ENCODE results near the gene S100A12.

The S100A12 gene

DNA sequence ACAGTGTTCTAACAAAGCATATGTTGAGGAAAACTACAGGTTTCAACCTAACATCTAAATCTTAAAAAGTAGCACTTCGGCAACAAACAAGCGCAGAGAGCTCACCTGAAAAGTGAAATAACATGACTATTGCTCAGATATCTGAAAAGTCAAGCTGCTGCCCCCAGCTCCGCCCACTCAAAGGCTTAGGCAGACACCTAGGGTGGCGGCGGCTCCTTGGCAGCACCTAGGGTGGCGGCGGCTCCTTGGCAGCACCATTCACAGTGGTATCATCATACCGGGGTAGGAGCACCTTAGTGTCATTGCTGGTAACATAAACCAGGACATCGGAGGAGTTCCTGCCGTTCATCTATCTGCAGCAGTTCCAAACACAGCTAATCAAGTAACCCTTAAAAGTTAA lies 4.2 kb upstream of the S100A12 start:
- H3K4me1 ChIP-seq (ENCODE audit: insufficient read depth, poor library complexity, severe bottlenecking): peaks cover 13% of the 10 kb centered on the region
- no peak overlapping the region for H3K4me3 ChIP-seq (ENCODE audit: severe bottlenecking)
- TF ChIP-seq, protein P1, sequence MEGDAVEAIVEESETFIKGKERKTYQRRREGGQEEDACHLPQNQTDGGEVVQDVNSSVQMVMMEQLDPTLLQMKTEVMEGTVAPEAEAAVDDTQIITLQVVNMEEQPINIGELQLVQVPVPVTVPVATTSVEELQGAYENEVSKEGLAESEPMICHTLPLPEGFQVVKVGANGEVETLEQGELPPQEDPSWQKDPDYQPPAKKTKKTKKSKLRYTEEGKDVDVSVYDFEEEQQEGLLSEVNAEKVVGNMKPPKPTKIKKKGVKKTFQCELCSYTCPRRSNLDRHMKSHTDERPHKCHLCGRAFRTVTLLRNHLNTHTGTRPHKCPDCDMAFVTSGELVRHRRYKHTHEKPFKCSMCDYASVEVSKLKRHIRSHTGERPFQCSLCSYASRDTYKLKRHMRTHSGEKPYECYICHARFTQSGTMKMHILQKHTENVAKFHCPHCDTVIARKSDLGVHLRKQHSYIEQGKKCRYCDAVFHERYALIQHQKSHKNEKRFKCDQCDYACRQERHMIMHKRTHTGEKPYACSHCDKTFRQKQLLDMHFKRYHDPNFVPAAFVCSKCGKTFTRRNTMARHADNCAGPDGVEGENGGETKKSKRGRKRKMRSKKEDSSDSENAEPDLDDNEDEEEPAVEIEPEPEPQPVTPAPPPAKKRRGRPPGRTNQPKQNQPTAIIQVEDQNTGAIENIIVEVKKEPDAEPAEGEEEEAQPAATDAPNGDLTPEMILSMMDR (IDR thresholded peaks at IDR 0.05; ENCODE audit: poor library complexity, severe bottlenecking): no peak
- H3K27me3 ChIP-seq (ENCODE audit: insufficient read depth, poor library complexity, severe bottlenecking): no peaks in the 10 kb centered on the region
- H3K27ac ChIP-seq (ENCODE audit: poor library complexity, severe bottlenecking): no peak overlapping the region
- DNase-seq (ENCODE audit: low spot score) (no peak), ATAC-seq (ENCODE audit: low read depth) (no peak)
- no peaks in the 10 kb centered on the region for H3K36me3 ChIP-seq (ENCODE audit: low read depth)
- H3K9me3 ChIP-seq (ENCODE audit: severe bottlenecking): peaks cover 3% of the 10 kb centered on the region

DNA sequence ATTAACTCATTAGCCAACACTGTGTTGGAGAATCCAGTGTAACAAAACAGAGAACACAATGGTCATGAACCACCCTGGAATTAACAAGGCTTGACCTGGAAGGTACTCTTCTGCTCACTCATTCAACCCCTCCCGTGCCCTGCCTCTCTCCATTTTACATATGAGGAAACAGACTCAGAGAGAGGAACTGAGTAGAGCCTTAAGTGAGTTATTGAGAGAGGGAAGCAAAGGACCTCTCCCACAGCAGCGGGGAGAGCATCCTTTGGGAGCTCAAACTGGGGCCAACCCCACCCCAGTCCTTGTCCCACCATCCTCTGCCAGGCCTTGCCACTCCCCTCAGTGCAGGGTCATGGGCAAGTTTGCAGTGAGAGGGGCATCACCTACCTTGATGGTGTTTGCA lies 1.4 kb downstream of the S100A12 start:
- no peaks in the 10 kb centered on the region for H3K27me3 ChIP-seq (ENCODE audit: insufficient read depth, poor library complexity, severe bottlenecking)
- no peak overlapping the region for H3K4me3 ChIP-seq (ENCODE audit: severe bottlenecking)
- H3K27ac ChIP-seq (ENCODE audit: poor library complexity, severe bottlenecking): no peak overlapping the region
- TF ChIP-seq, protein P1 (IDR thresholded peaks at IDR 0.05; ENCODE audit: poor library complexity, severe bottlenecking): no peak
- H3K36me3 ChIP-seq (ENCODE audit: low read depth): no peaks in the 10 kb centered on the region
- DNase-seq (ENCODE audit: low spot score) (no peak), ATAC-seq (ENCODE audit: low read depth) (no peak)
- peaks cover 13% of the 10 kb centered on the region for H3K4me1 ChIP-seq (ENCODE audit: insufficient read depth, poor library complexity, severe bottlenecking)
- no peaks in the 10 kb centered on the region for H3K9me3 ChIP-seq (ENCODE audit: severe bottlenecking)

DNA sequence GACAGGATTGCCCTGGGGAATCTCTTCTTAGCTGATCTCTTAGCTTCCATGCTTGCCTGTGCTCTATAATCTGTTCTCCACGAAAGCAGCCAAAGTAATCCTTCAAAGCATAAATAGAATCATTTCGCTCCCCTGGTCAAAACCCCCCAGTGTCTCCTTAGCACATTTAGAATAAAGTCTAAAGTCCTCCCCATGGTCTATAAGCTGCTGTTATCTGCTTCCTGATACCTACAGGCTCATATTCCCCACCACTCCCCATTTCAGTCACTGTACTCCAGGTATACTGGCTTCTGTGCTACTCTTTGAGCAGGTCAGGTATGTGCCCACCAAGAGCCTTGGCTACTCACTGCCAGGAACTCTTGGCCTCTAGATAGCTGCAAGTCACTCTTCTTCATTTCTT lies 2.9 kb downstream of the S100A12 start:
- Histone ChIP-seq H3K27ac (ENCODE audit: poor library complexity, severe bottlenecking) (no peak overlapping the region), H3K36me3 (ENCODE audit: low read depth) (no peaks in the 10 kb centered on the region), H3K4me1 (ENCODE audit: insufficient read depth, poor library complexity, severe bottlenecking) (peaks cover 13% of the 10 kb centered on the region), H3K4me3 (ENCODE audit: severe bottlenecking) (no peak overlapping the region), H3K27me3 (ENCODE audit: insufficient read depth, poor library complexity, severe bottlenecking) (no peaks in the 10 kb centered on the region), H3K9me3 (ENCODE audit: severe bottlenecking) (no peaks in the 10 kb centered on the region)
- no peak for DNase-seq (ENCODE audit: low spot score)
- no peak for ATAC-seq (ENCODE audit: low read depth)
- TF ChIP-seq, protein P1 (IDR thresholded peaks at IDR 0.05; ENCODE audit: poor library complexity, severe bottlenecking): no peak

DNA sequence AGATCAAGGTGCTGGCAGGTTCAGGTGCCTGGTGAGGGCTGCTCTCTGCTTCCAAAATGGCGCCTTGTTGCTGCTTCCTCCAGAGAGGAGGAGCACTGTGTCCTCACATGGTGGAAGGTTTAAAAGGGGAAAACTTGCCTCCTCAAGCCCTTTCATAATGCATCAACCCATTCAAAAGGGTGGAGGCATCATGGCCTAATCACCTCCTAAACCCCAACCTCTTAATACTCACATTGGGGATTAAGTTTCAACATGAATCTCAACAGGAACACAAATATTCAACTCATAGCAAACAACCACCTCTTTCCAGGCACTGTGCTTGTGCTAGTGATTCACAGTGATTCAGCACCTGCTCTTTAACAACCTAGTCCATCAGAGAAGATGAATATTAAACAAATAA lies 4.2 kb downstream of the S100A12 start:
- no peak overlapping the region for H3K27ac ChIP-seq (ENCODE audit: poor library complexity, severe bottlenecking)
- H3K36me3 ChIP-seq (ENCODE audit: low read depth): no peaks in the 10 kb centered on the region
- no peak overlapping the region for H3K4me3 ChIP-seq (ENCODE audit: severe bottlenecking)
- no peaks in the 10 kb centered on the region for H3K9me3 ChIP-seq (ENCODE audit: severe bottlenecking)
- no peaks in the 10 kb centered on the region for H3K27me3 ChIP-seq (ENCODE audit: insufficient read depth, poor library complexity, severe bottlenecking)
- DNase-seq (ENCODE audit: low spot score) (no peak), ATAC-seq (ENCODE audit: low read depth) (peak; percentile 22; the same call in 1 of the 3 replicates)
- H3K4me1 ChIP-seq (ENCODE audit: insufficient read depth, poor library complexity, severe bottlenecking): peaks cover 11% of the 10 kb centered on the region
- TF ChIP-seq, protein P1 (IDR thresholded peaks at IDR 0.05; ENCODE audit: poor library complexity, severe bottlenecking): no peak

DNA sequence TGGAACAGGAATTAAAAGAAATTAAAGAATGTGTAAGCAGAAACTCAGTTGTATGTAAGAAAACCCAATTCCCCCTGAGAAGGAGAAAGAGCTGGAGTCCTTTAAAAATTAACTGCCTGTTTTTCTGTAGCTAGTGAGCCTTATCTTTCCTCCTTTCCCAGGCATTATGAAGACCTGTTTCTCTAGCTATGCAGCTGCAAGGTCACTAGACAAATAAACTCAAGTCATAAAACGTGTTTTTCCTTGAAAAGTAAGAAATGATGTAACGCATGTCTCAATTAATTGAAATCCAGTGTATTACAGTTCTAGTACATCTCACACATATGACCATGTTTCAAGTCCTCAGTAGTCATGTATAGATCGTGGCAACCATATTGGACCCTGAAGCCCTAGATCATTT lies 5.3 kb downstream of the S100A12 start:
- Histone ChIP-seq H3K36me3 (ENCODE audit: low read depth) (no peaks in the 10 kb centered on the region), H3K4me1 (ENCODE audit: insufficient read depth, poor library complexity, severe bottlenecking) (peaks cover 8% of the 10 kb centered on the region), H3K27ac (ENCODE audit: poor library complexity, severe bottlenecking) (no peak overlapping the region), H3K9me3 (ENCODE audit: severe bottlenecking) (no peaks in the 10 kb centered on the region), H3K4me3 (ENCODE audit: severe bottlenecking) (no peak overlapping the region), H3K27me3 (ENCODE audit: insufficient read depth, poor library complexity, severe bottlenecking) (no peaks in the 10 kb centered on the region)
- TF ChIP-seq, protein P1 (IDR thresholded peaks at IDR 0.05; ENCODE audit: poor library complexity, severe bottlenecking): no peak
- DNase-seq (ENCODE audit: low spot score) (no peak), ATAC-seq (ENCODE audit: low read depth) (no peak)

Data from RWPE2 (cell line).